CD4-positive, alpha-beta T cell treated with Interleukin-4 for 4 hours (primary cell): Measurements from ENCODE around the gene ADARB1.

Experiments used
- DNase-seq: peaks from one replicate; pipeline ENCODE4 v3.0.0-alpha.2; 2020

The ADARB1 gene

GRCh38 chr21:45056917-45057560, 17.3 kb upstream of the ADARB1 start:
- no peak for DNase-seq

DNA sequence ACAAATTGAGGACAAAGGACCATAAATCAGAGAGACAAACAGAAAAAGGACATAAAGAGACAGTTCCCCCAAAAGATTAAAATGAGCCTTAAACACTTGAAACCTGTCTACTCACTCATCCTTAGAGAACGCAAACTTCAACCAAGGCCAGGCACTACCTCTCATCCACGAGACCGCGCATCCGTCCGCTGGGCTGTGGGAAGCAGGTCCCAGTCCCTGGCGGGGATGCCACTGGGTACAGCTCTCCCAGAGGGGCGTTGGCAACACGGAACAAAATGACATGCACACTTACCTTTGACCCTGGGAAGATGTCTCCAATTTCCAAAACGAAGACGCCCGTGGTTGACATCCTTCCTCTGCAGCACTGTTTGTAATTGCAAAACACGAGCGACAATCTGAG, 16.5 kb upstream of the ADARB1 start:
- no peak for DNase-seq

GRCh38 chr21:45059121-45059520, 15.3 kb upstream of the ADARB1 start:
- no peak for DNase-seq

- DNase-seq: no peak
Observed at GRCh38 chr21:45060089-45060488, 14.3 kb upstream of the ADARB1 start.

- DNase-seq: no peak
Observed at GRCh38 chr21:45060675-45061311, 13.6 kb upstream of the ADARB1 start.

- DNase-seq: no peak
Observed at GRCh38 chr21:45064091-45064490, 10.3 kb upstream of the ADARB1 start.

GRCh38 chr21:45064618-45065399, 9.6 kb upstream of the ADARB1 start:
- no peak for DNase-seq

DNA sequence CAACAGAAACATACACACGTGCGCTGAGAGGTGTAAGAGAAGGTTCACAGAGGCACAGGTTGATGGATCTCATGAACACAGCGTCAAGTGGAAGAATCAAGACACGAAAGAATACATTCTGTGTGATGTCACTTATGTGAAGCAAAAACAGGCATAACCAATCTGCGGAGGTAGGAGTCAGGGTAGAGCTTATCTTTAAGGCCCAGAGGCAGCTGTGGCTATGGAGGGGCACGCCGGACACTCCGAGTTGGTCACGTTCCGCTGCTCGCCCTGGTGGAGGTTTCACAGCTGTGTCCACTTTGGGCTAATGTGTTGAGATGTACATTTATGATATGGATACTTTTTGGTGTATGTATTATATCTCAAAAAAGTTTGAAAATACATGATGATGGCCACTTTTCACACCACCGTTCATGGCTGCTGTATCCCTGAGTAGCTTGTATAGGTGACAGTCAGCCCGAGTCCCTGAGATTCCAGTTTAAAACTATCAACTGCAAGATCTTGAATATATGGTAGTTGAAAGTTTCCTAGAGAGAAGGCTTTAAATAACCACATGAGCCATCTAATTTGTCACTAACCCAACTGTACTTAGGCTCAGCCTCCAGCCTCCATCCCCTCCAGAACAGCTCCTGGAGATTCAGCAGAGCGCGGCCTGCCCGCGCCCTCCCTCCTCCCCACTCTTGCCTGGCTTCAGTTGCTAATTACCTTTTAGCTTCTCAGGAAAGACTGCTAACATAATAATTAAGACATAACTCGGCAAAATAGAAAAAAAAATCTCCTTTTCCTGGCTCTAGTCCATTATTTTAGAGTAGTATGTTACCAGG, 6.7 kb upstream of the ADARB1 start:
- DNase-seq: no peak

DNA sequence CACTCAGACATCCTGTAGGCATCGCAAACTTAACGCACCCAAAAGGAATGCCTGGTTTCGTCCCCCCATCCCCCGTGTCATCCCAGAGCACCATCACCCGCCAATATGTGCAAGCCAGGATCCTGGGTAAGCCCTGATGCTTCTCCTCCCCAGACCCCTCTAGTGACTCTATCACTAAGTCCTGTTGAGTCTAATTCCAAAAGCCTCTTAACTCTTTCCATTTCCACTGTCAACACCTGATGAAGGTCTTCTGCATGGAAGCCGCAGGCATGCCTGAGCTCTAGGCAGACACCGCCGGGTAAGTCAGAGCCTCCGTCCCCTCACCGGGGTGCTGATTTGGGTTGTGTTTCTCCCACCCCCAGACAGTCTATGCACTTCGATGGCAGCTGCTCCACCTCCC, 5.3 kb upstream of the ADARB1 start:
- no peak for DNase-seq

DNA sequence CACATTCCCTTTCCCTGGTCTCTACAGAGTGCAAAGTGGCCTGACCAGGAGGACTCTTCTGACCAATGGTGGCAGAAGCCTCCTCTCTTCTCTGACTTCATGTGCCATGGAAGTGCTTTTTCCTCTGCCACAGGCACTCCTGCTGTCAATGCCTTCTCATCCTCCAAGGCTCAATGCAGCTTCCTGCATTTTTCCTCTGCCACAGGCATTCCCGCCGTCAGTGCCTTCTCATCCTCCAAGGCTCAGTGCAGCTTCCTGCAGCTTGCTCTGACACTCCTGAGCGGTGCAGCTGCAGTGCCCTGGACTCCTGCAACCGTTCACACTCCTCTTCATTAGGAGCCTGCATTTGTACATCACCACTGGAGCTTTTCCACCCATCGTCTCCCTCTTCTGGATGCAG, 4.7 kb upstream of the ADARB1 start:
- no peak for DNase-seq

DNA sequence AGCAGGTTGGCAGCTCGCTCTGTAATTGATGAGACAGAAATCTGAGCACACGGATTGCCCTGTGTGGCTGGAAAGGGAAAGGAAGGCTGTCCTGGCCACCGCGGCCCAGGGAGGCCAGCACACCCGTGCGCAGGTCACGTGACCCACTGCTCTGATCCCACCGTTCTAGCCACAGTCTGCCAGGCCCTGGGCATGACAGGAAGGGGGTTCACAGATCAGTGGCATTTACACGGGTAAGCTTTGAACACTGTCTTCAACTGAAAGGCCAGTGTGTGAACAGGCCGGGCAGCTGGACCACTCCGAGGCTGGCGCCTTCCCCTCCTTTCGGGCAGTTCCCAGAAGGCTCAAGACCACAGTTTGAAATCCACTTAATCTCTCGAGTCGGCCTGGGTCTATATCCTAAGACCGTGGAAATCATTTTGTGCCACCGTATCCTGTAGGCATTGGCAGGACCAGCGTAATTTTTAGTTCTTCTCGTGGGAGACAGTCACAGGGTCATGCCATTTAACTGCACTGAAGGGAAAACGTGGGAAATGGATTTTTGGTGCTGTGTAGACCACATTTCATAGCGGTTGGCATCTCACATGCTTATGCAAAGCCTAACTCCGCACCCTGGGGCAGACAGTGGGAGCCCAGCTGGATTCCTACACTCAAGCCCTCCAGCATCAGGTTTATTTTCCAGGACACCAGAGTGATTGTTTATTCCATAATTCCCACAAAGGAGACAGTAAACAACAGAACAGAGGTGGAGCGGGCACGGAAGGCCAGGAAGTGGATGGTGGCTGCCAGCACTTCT, 3.1 kb upstream of the ADARB1 start:
- DNase-seq: no peak

DNA sequence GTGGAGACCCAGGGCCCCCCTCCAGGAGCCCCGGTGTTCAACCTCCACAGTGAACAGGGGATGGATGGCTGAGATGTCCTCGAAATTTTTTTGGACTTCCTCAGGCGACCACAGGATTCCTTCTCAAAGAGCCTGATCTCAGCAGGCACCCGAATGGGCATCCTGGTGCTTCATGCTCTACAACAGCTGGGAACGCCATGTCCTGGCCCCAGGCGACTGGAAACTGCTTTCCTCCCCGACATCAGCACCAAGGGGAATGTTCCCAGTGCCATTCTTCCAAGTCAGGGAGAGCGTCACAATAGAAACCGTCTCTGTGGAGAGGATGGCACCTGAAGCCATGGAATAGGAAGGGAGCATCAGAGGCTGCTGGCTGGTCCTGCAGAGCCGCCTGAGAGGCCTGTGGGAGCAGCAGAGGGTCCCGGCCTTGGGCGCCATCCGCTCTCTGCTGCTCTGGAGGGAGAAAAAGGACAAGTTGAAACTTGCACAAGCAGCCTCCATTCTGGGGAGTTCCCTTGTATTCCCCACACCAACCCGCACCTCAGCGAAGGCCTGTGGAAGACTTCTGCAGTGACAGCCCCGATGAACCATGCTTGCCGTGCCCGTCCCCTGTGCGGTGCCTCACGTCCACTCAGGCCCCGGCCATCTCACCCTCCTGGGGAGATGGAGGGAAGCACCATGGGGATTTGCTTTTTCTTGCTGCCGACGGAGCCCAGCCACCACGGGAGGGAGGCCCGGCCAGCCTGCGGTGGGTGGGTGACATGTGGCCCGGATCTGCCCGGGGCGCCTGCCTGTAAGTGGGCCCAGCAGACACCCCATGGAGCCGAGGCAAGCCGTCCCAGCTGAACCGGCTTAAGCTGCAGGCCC, 2.3 kb upstream of the ADARB1 start:
- DNase-seq: no peak

- no peak for DNase-seq
Observed at GRCh38 chr21:45072738-45073300, 1.6 kb upstream of the ADARB1 start.

DNA sequence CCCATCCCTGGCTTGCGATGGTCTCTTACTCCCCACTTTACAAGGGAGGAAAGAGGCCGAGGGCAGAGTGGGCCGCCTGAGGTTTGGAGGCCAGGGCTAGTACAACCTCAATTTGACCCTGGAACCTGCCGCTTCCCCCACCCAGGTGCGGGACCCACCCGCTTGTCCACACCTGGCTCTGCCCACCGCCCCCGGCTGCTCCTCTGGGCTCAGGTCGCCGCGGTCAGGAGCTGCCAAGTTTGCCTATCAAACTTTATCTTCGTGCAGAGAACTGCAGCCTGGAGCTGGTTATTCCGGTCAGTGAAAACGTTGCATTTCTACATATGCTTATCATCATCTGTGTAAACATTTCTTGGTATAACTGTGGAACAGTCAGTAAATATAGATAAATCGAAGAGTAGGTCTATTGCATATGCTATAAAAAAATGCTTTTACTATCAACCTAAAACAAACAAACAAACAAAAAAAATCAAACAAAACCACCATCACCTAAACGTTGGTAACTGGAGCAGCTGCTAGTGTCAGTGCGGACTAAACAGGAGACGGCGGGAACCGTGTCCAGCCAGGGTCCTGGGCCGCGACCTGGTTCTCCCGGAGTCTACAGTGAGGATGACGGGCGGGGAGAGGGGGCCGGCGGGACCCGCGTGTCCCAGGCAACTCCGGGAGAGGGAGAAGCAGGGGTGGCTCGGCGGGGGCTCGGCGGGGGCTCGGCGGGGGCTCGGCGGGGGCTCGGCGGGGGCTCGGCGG, 906 bp upstream of the ADARB1 start:
- DNase-seq: no peak

DNA sequence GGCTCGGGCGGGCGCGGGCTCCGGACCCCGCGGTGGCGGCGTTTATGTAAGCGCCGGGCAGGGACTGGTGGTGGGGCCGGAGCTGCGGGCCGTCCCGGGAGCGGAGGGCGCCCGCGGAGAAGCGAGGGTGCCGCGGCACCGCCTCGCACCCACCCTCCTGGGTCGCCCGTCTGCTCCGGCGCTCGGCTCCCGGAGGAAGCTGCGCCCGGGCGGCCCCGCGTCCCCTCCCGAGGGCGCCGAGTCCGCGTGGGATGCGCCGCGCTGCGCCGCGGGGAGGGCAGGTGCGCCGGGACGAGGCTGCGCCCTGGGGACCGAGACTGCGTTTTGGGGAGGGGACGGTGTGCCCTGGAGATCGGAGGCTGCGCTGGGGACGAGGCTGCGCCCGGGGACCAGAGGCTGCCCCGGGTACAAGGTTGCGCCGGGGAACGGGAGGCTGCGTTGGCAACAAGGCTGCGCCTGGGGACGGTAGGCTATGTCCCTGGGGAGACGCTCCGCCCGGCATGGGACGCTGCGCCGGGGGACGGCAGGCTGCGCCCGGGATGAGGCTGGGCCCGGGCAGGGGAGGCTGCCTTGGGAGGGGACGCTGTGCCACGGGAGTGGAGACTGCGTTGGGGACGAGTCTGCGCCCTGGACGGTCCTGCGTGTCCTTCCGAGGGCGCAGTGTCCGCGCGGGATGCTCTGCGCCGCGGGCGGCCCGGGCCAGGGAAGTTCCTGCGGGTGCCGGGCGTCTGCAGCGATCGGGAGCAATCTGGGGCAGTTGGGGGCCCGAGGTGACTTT, 627 bp downstream of the ADARB1 start:
- DNase-seq: no peak

DNA sequence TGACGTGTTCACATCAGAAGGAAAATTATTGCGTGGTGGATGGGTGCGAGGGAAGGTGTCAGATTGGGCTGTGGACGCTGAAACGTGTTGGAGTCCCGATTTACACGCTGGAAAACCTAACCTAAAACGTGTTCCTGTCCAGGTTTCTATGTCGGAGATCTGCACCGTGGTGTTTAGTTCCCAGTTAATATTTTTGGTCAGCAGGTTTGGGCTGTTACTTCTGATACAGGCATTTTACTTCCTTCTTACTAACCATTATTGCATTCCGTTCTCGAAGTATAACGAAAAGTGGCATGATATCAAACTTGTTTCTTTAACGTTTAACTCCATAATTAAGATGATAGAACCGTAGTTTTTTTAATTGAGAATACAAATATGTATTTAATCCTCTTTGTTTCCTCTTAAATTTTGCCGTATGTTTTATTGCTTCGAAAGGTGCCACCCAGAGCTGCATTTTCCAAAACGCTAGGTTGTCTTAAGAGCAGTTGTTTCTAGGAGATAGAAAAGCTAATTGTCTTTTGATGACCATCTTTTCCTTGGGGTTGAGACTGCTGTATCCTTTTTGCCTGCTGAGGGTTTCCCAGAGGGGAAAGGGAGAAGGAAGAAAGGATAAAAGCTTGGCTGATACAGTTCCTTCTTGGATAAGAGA, 1.3 kb downstream of the ADARB1 start:
- no peak for DNase-seq

DNA sequence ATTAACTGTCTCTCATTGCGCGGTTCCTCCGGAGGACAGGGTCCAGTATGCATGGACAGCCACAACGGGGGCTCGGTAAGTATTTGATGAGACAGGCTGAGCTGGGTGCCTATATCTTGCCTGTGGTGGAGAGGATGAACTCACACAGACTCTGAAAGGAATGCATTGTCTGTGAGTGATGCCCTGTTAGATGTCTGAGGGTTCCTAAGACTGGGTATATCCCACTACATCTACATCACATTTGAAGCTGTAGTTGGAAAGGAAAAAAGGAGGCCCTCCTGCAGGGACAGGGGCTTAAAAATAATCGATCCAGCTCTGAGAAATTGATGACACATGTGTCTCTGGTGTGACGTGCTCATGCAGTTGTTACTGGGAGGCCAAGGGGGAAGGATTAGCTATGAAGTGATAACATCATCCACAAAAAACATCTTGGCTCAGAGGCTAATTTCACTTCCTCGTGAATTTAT, 1.9 kb downstream of the ADARB1 start:
- DNase-seq: no peak

DNA sequence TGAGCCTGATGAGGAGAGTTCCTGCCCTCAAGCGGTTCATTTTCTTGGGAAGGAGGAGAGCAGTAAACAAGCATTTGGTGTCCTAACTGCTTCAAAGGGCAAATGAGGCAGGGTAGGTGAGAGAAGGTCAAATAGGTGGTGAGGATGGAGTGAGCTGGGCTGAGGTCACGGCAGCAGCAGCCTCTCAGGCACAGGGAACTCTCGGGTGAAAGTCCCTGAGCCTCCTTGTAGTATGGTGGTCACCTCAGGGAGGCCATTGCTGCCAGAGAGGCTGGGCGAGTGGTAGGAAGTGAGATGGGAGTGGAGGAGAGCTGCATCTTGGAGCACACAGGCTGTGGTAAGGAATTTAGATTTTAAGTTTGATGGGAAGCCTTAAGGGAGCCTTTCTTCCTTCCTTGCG, 4.0 kb downstream of the ADARB1 start:
- no peak for DNase-seq

DNA sequence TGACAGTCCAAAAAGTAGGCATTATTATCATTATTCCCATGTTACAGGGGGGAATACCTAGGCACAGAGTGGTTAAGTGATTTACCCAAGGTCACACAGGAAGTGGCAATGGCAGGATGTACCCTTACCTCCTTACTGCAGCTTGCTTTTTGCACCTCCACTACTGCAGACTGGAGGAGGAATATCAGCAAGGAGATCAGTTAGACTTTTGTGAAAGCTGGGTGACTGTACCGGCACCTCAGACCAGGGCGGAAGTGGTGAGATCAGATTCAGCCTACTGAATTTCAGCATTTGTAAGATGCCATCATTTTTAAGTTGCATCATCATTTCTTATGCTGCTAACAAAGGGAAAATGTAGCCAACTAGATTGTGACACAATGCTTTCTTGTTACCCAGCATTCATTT, 4.5 kb downstream of the ADARB1 start:
- DNase-seq: peak; percentile 89
